OCI-LY7 (cell line): ENCODE measurements around the gene MOGAT1. TPM values are rescaled to one million over a fixed set of nuclear protein-coding genes. Genes with fewer than 3 reads are reported as not detected.

Experiments
- BruUV-seq: library from RNA; stranded (reverse); fragments of 400-500 nt; replicated peaks from 2 replicates; lab custom pipeline; 2021; lab: Mats Ljungman, UMichigan
- CTCF ChIA-PET: fragments of 300-600 bp; sonication (Branson Sonifier 250); formaldehyde crosslinking; loops from one replicate; lab custom pipeline; 2022; ENCODE audit warnings: antibody characterized with exemption; ENCODE audit not compliant: unreplicated experiment; lab: Charles Lee
- POLR2A ChIA-PET: fragments of 300-600 bp; sonication (Branson Sonifier 250); formaldehyde crosslinking; loops from one replicate; lab custom pipeline; 2022; ENCODE audit warnings: antibody characterized with exemption; lab: Charles Lee
- DNase-seq: peaks from one replicate; pipeline ENCODE4 v3.0.0-alpha.2; 2015; ENCODE audit warnings: low spot score
- H2AFZ ChIP-seq: fragments of 200-600 bp; sonication (generic), shearing (Covaris generic); 2 replicates; pipeline ENCODE4 v1.6.1; 2014; ENCODE audit warnings: mild to moderate bottlenecking, antibody characterized with exemption, low read length, moderate library complexity
- H3K27ac ChIP-seq: fragments of 200-600 bp; sonication (generic); 2 replicates; pipeline ENCODE4 v1.5.1; 2014; ENCODE audit warnings: mixed run types, low read depth, mild to moderate bottlenecking, moderate library complexity, low read length, inconsistent platforms; ENCODE audit not compliant: poor library complexity, severe bottlenecking
- H3K36me3 ChIP-seq: fragments of 200-600 bp; sonication (generic); 2 replicates; pipeline ENCODE4 v1.6.1; 2014; ENCODE audit warnings: mild to moderate bottlenecking, antibody characterized with exemption, low read length, moderate library complexity, mixed read lengths; ENCODE audit not compliant: insufficient read depth
- H3K4me1 ChIP-seq: fragments of 200-600 bp; sonication (generic); 2 replicates; pipeline ENCODE4 v1.5.1; 2014; ENCODE audit warnings: mild to moderate bottlenecking, low read length; ENCODE audit not compliant: insufficient read depth, poor library complexity, severe bottlenecking
- H3K4me2 ChIP-seq: fragments of 200-600 bp; sonication (generic); 2 replicates; pipeline ENCODE4 v1.6.1; 2014; ENCODE audit warnings: mild to moderate bottlenecking, low read length
- H3K4me3 ChIP-seq: fragments of 200-600 bp; sonication (generic); 2 replicates; pipeline ENCODE4 v1.5.1; 2014; ENCODE audit warnings: mild to moderate bottlenecking, low read depth, low read length; ENCODE audit not compliant: poor library complexity, severe bottlenecking
- H3K79me2 ChIP-seq: fragments of 200-600 bp; sonication (generic); 2 replicates; pipeline ENCODE4 v1.6.1; 2016; ENCODE audit warnings: low read depth, mild to moderate bottlenecking, low read length, moderate library complexity, mixed read lengths; ENCODE audit not compliant: insufficient read depth
- H3K9me2 ChIP-seq: fragments of 200-600 bp; sonication (generic); 2 replicates; pipeline ENCODE4 v1.6.1; 2016; ENCODE audit warnings: mild to moderate bottlenecking, low read length, mixed read lengths; ENCODE audit not compliant: insufficient read depth
- H3K9me3 ChIP-seq: fragments of 200-600 bp; sonication (generic); 2 replicates; pipeline ENCODE4 v1.6.1; 2014; ENCODE audit warnings: mild to moderate bottlenecking, mixed run types, low read length, mixed read lengths
- H4K20me1 ChIP-seq: fragments of 200-600 bp; sonication (generic); 2 replicates; pipeline ENCODE4 v1.6.1; 2014; ENCODE audit warnings: mild to moderate bottlenecking, antibody characterized with exemption, low read length, moderate library complexity, mixed read lengths; ENCODE audit not compliant: insufficient read depth
- EZH2phosphoT487 ChIP-seq: fragments of 200-600 bp; sonication (generic); IDR thresholded peaks from 2 replicates; pipeline ENCODE4 v1.6.1; 2018; ENCODE audit warnings: low read depth, borderline replicate concordance, mild to moderate bottlenecking, mixed run types, antibody characterized with exemption, low read length, moderate library complexity, mixed read lengths
- intact Hi-C: fragments of 100-400 bp; cut with micrococcal nuclease; formaldehyde crosslinking; loops from one replicate; pipeline ENCODE4 v1.10.0; 2022; ENCODE audit not compliant: unreplicated experiment
- total RNA-seq, 2 experiments: library from RNA; depleted of rRNA in 1 of 2; stranded (reverse); fragments of >200 nt in 1 of 2; shearing (Covaris generic) in 1 of 2; gene quantifications; 2 replicates each; pipeline ENCODE4 v1.2.3, GENCODE V29; 2014 to 2022
- TF ChIP-seq, protein P1 (sequence below): fragments of 200-600 bp; sonication (generic); conservative IDR thresholded peaks from 2 replicates; pipeline ENCODE4 v1.5.1; 2014; ENCODE audit warnings: mild to moderate bottlenecking, antibody characterized with exemption, low read length, moderate library complexity, mixed read lengths

MOGAT1 gene
- total RNA-seq, 2 experiments from 2014 or later: not detected

DNA sequence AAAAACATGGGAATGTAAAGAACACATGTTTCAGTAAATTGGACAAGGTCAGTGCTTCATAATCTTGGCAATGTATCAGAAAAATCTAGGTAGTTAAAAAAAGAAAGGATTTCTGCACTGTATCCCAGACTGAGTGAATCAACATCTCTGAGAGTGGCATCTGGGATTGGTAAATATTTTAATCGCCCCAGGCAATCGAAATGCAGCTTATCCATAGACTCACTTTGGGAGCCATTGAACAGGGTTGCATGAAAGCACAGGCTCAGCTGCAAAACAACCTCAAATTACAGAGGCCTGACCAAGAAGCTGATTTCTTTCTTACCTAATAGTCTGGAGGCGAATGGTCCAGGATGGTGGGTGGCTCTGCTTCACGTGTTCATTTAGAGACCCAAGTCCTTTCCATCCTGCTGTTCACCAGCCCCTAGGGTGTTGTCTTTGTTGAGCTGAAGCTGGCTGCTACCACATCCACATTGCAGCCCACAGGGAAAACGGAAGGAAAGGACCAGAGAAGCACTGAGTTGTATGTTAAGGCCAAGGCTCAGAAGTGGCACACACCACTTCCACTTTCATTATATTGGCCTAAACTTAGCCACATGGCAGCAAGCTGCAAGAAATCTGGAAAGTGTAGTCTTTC is 59.0 kb downstream of the MOGAT1 start:
- H3K4me2 ChIP-seq: peak overlapping the region; percentile 58
- DNase-seq: peak; percentile 22
- no peaks in the 10 kb centered on the region for H3K36me3 ChIP-seq
- H2AFZ ChIP-seq: peak overlapping the region; percentile 84
- no peaks in the 10 kb centered on the region for H3K9me3 ChIP-seq
- CTCF ChIA-PET: interaction anchor here (1.2 kb wide), 1 partner anchor 21 kb away, joined by 3 read pairs; no protein-coding TSS in a partner anchor
- H3K4me3 ChIP-seq: peak overlapping the region; percentile 32
- peaks cover 23% of the 10 kb centered on the region for H3K4me1 ChIP-seq
- no peaks in the 10 kb centered on the region for H3K79me2 ChIP-seq
- TF ChIP-seq, protein P1, sequence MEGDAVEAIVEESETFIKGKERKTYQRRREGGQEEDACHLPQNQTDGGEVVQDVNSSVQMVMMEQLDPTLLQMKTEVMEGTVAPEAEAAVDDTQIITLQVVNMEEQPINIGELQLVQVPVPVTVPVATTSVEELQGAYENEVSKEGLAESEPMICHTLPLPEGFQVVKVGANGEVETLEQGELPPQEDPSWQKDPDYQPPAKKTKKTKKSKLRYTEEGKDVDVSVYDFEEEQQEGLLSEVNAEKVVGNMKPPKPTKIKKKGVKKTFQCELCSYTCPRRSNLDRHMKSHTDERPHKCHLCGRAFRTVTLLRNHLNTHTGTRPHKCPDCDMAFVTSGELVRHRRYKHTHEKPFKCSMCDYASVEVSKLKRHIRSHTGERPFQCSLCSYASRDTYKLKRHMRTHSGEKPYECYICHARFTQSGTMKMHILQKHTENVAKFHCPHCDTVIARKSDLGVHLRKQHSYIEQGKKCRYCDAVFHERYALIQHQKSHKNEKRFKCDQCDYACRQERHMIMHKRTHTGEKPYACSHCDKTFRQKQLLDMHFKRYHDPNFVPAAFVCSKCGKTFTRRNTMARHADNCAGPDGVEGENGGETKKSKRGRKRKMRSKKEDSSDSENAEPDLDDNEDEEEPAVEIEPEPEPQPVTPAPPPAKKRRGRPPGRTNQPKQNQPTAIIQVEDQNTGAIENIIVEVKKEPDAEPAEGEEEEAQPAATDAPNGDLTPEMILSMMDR: no peak
- TF ChIP-seq EZH2phosphoT487: no peak
- no peaks in the 10 kb centered on the region for H3K9me2 ChIP-seq
- POLR2A ChIA-PET: interaction anchor here (0.6 to 1.6 kb wide), 7 partner anchors 10 to 302 kb away, joined by 3 to 5 read pairs (median 4); no protein-coding TSS in a partner anchor
- no TSS peak for BruUV-seq
- intact Hi-C loops: no loop called here
- H4K20me1 ChIP-seq: no peaks in the 10 kb centered on the region
- no peak overlapping the region for H3K27ac ChIP-seq

DNA sequence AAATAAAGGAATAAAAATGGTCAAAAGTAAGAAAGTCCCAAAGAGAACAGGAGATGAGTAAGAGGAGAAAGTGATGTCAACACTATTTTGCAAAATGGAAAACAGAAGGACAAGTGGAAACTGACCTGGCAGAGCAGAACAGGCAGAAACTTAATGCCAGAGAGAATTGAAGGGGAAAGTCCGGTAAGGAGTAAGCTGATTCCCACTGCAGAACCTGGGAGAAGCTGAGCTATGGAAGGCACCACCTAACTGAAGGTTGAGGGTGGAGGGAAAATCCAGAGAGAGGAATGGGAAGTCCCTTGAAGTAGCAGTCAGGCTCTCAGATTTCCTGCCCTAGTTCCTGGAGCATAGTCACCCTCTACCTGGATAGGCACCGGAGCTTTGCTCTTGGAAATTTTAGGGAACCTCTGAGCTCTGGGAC is 59.8 kb downstream of the MOGAT1 start:
- POLR2A ChIA-PET: interaction anchor here (0.6 to 1.6 kb wide), 6 partner anchors 9 to 57 kb away, joined by 3 to 4 read pairs (median 3); no protein-coding TSS in a partner anchor
- Histone ChIP-seq H3K4me3 (no peak overlapping the region), H3K9me2 (no peaks in the 10 kb centered on the region), H2AFZ (no peak overlapping the region), H3K9me3 (no peaks in the 10 kb centered on the region), H4K20me1 (no peaks in the 10 kb centered on the region), H3K79me2 (no peaks in the 10 kb centered on the region), H3K4me1 (peaks cover 23% of the 10 kb centered on the region), H3K27ac (no peak overlapping the region), H3K36me3 (no peaks in the 10 kb centered on the region), H3K4me2 (0 out of 2 replicates have a peak overlapping the region, but pooled peaks have one; percentile 58)
- intact Hi-C loops: no loop called here
- DNase-seq: no peak
- no peak for TF ChIP-seq EZH2phosphoT487
- TF ChIP-seq, protein P1: no peak
- CTCF ChIA-PET: interaction anchor here (0.6 to 1.2 kb wide), 2 partner anchors 14 to 22 kb away, joined by 3 read pairs; no protein-coding TSS in a partner anchor
- no TSS peak for BruUV-seq
